Measurements from ENCODE around the gene TRIM9. TPM values are rescaled to one million over a fixed set of nuclear protein-coding genes. Genes with fewer than 3 reads are reported as not detected.

The TRIM9 gene
- total and polyA plus RNA-seq, 2 donors (not counting 3 experiments of a cell fraction or from before 2014, with no cell fraction given) = not detected

- DNase-seq (ENCODE audit: low read depth, low spot score) (no peak), FAIRE-seq (no peak)
- intact Hi-C loops (cut with micrococcal nuclease) = no loop called here
- ChIA-PET POLR2A (no interaction called here), CTCF (no interaction called here)
- Histone ChIP-seq H3K27me3 (ENCODE audit: control insufficient read depth in 2 of 2, insufficient read depth in 2 of 2, low read length in 2 of 2) (peaks cover 9% of the 10 kb centered on the region in 2 experiments), H2AFZ (ENCODE audit: low read depth, low read length) (no peak overlapping the region), H3K4me3 (replicated peaks in 1 of 3; ENCODE audit: insufficient read depth in 1 of 3, low read depth in 1 of 3, low read length in 3 of 3) (no peak overlapping the region), H3K9me3 (replicated peaks; ENCODE audit: control insufficient read depth, insufficient read depth, low read length) (no peaks in the 10 kb centered on the region), H3K4me1 (ENCODE audit: control insufficient read depth, extremely low read depth, insufficient read depth, low read length) (no peaks in the 10 kb centered on the region), H4K20me1 (replicated peaks; ENCODE audit: control insufficient read depth, extremely low read depth, insufficient read depth, low read length) (no peaks in the 10 kb centered on the region), H3K27ac (ENCODE audit: insufficient read depth, low read depth, low read length) (no peak overlapping the region), H3K79me2 (ENCODE audit: control insufficient read depth, insufficient read depth, low read length) (no peaks in the 10 kb centered on the region), H3K36me3 (ENCODE audit: control insufficient read depth in 2 of 2, extremely low read depth in 1 of 2, insufficient read depth in 2 of 2, low read length in 2 of 2) (no peaks in the 10 kb centered on the region), H3K4me2 (ENCODE audit: insufficient read depth, low read length) (no peak overlapping the region), H3K9ac (replicated peaks; ENCODE audit: extremely low read depth, insufficient read depth, low read length) (no peak overlapping the region), H3K9me1 (replicated peaks; ENCODE audit: control insufficient read depth, extremely low read depth, insufficient read depth, low read length) (no peaks in the 10 kb centered on the region)
- dilution Hi-C loops (cut with MboI; ENCODE audit: extremely low pct_ligation_motif_present, low sequenced_read_pairs) = no loop called here
- no TSS peak for BruUV-seq (replicated peaks)
- no peak for TF ChIP-seq FOS (IDR thresholded peaks at IDR 0.05; ENCODE audit: borderline replicate concordance, insufficient read depth, low read length)
- TF ChIP-seq EZH2 (IDR thresholded peaks at IDR 0.05; ENCODE audit: borderline replicate concordance, low read depth, low read length, severe bottlenecking) = no peak
- no peak for TF ChIP-seq POLR2AphosphoS5 (IDR thresholded peaks at IDR 0.05; ENCODE audit: insufficient read depth, low read depth, low read length)
- TF ChIP-seq MYC (IDR thresholded peaks at IDR 0.05; ENCODE audit: low read depth, low read length) = no peak
- TF ChIP-seq POLR2A (IDR thresholded peaks at IDR 0.05; ENCODE audit: low read depth, low read length) = no peak
- no peak for TF ChIP-seq JUN (IDR thresholded peaks at IDR 0.05; ENCODE audit: borderline replicate concordance, insufficient read depth, insufficient read length, low read depth)
- TF ChIP-seq GATA2 (IDR thresholded peaks at IDR 0.05; ENCODE audit: insufficient read depth, insufficient read length, low read depth, low read length) = no peak
- no peak for TF ChIP-seq MAX (IDR thresholded peaks at IDR 0.05; ENCODE audit: insufficient read depth, insufficient read length)
- TF ChIP-seq CTCF (IDR thresholded peaks at IDR 0.05; ENCODE audit: extremely low read depth in 1 of 2, insufficient read depth in 1 of 2, low read depth in 1 of 2, low read length in 2 of 2) = no peak
These were observed 122.2 kb downstream of the TRIM9 start for GRCh38 chr14:50972734-50973133.

All from endothelial cell of umbilical vein (primary cell).